ENCODE data around the gene GOLGA8T.
"Not testable (repeated sequence)": the region's sequence is repeated elsewhere in the genome, so short reads cannot be mapped to it uniquely, and the experiment has no call there.

DNA sequence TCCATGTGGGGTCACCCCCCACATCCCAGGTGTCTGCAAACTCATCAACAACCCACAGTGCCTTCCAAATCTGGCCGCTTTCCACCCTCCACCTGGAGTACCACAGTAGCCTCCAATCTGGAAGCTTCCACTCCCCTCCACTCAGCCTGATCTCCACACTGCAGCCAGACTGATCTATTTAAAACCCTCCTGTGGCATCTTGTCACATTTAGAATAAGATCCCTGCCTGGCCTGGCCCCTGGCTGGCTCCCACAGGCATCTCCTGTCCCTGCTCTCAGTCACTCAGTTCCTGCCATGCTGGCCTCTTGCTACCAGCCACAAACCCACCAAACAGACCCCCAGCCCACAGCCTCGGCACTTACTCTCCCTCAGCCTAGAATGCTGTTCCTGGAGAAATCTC lies 28.9 kb downstream of the GOLGA8T start:
- not testable (repeated sequence) for TF ChIP-seq TAF1 (IDR thresholded peaks at IDR 0.05; ENCODE audit: borderline replicate concordance, low read depth, low read length); POLR2A (IDR thresholded peaks at IDR 0.05; ENCODE audit: low read depth, low read length)

All from GM12892 (cell line).